Liver (tissue), 9 donors: ENCODE data around the gene CGNL1. TPM values are rescaled to one million over a fixed set of nuclear protein-coding genes. Genes with fewer than 3 reads are reported as not detected.

Experiments
- DNase-seq: peaks from one replicate; pipeline ENCODE4 v3.0.0-alpha.2; 2017; ENCODE audit warnings: low spot score
- H3K27ac ChIP-seq, 2 donors: one replicate each; pipeline ENCODE4 v1.7.0; 2013; ENCODE audit warnings: inconsistent platforms in 2 of 2, low read length in 2 of 2, control low read depth in 1 of 2, low read depth in 1 of 2, mild to moderate bottlenecking in 1 of 2
- H3K27me3 ChIP-seq, 4 donors: one replicate each; pipeline versions ENCODE4 v1.6.1 to v1.7.0; 2013; ENCODE audit warnings: low read length in 3 of 4, inconsistent platforms in 1 of 4, mild to moderate bottlenecking in 1 of 4, moderate library complexity in 1 of 4; ENCODE audit not compliant: control insufficient read depth in 4 of 4, insufficient read depth in 4 of 4
- H3K36me3 ChIP-seq, 4 donors: one replicate each; pipeline versions ENCODE4 v1.6.1 to v1.7.0; 2013; ENCODE audit warnings: low read length in 3 of 4, mild to moderate bottlenecking in 3 of 4, low read depth in 1 of 4, moderate library complexity in 1 of 4; ENCODE audit not compliant: control insufficient read depth in 4 of 4, insufficient read depth in 3 of 4
- H3K4me1 ChIP-seq, 4 donors: one replicate each; pipeline versions ENCODE4 v1.6.1 to v1.7.0; 2013; ENCODE audit warnings: low read length in 3 of 4, mild to moderate bottlenecking in 3 of 4, moderate library complexity in 1 of 4; ENCODE audit not compliant: control insufficient read depth in 4 of 4, insufficient read depth in 4 of 4
- H3K4me3 ChIP-seq, 3 donors: one replicate each; pipeline versions ENCODE4 v1.6.1 to v1.7.0; 2013; ENCODE audit warnings: low read length in 3 of 3, control low read depth in 1 of 3, low read depth in 1 of 3, mild to moderate bottlenecking in 1 of 3
- H3K9ac ChIP-seq, 2 donors: one replicate each; pipeline ENCODE4 v1.7.0; 2013; ENCODE audit warnings: low read length in 2 of 2, mild to moderate bottlenecking in 2 of 2, moderate library complexity in 2 of 2, control low read depth in 1 of 2, low read depth in 1 of 2
- H3K9me3 ChIP-seq, 4 donors: one replicate each; pipeline versions ENCODE4 v1.6.1 to v1.7.0; 2013; ENCODE audit warnings: low read length in 3 of 4; ENCODE audit not compliant: control insufficient read depth in 4 of 4
- ATF3 ChIP-seq: IDR thresholded peaks from 2 replicates; pipeline ENCODE4 v1.6.1; 2016; ENCODE audit warnings: antibody characterized with exemption
- CTCF ChIP-seq: fragments of 150-350 bp; IDR thresholded peaks from 2 replicates; pipeline ENCODE4 v1.5.1; 2017; ENCODE audit warnings: improper control_type of control experiment, low read depth, low read length; ENCODE audit not compliant: missing input control
- EGR1 ChIP-seq, 2 donors: IDR thresholded peaks; 2 replicates each; pipeline ENCODE4 v1.6.1; 2016 to 2018; ENCODE audit warnings: antibody characterized with exemption in 2 of 2, low read depth in 2 of 2
- FOXA1 ChIP-seq: IDR thresholded peaks from 2 replicates; pipeline ENCODE4 v1.6.1; 2016; ENCODE audit warnings: antibody characterized with exemption
- FOXA2 ChIP-seq: IDR thresholded peaks from 2 replicates; pipeline ENCODE4 v1.6.1; 2016; ENCODE audit warnings: antibody characterized with exemption
- GABPA ChIP-seq, 2 donors: IDR thresholded peaks in 1 of 2; conservative IDR thresholded peaks in 1 of 2; 2 replicates each; pipeline ENCODE4 v1.6.1; 2016; ENCODE audit warnings: antibody characterized with exemption in 2 of 2, mild to moderate bottlenecking in 1 of 2, moderate library complexity in 1 of 2
- HNF4A ChIP-seq, 2 donors: conservative IDR thresholded peaks; 2 replicates each; pipeline ENCODE4 v1.6.1; 2016; ENCODE audit warnings: antibody characterized with exemption in 2 of 2, mild to moderate bottlenecking in 2 of 2
- HNF4G ChIP-seq: IDR thresholded peaks from 2 replicates; pipeline ENCODE4 v1.6.1; 2016; ENCODE audit warnings: antibody characterized with exemption
- JUND ChIP-seq, 2 donors: IDR thresholded peaks; 2 replicates each; pipeline ENCODE4 v1.6.1; 2016; ENCODE audit warnings: antibody characterized with exemption in 2 of 2
- MAX ChIP-seq: IDR thresholded peaks from 2 replicates; pipeline ENCODE4 v1.6.1; 2016; ENCODE audit warnings: antibody characterized with exemption
- NR2F2 ChIP-seq: IDR thresholded peaks from 2 replicates; pipeline ENCODE4 v1.6.1; 2016; ENCODE audit warnings: antibody characterized with exemption
- RAD21 ChIP-seq, 2 donors: IDR thresholded peaks; 2 replicates each; pipeline ENCODE4 v1.6.1; 2016; ENCODE audit warnings: antibody characterized with exemption in 2 of 2, mild to moderate bottlenecking in 2 of 2
- REST ChIP-seq: IDR thresholded peaks from 2 replicates; pipeline ENCODE4 v1.6.1; 2016; ENCODE audit warnings: antibody characterized with exemption, mild to moderate bottlenecking
- RXRA ChIP-seq, 2 donors: IDR thresholded peaks; 2 replicates each; pipeline ENCODE4 v1.6.1; 2017 to 2018; ENCODE audit warnings: antibody characterized with exemption in 2 of 2, mild to moderate bottlenecking in 1 of 2
- SP1 ChIP-seq: IDR thresholded peaks from 2 replicates; pipeline ENCODE4 v1.6.1; 2018; ENCODE audit warnings: antibody characterized with exemption, mild to moderate bottlenecking
- TAF1 ChIP-seq: conservative IDR thresholded peaks from 2 replicates; pipeline ENCODE4 v1.6.1; 2016; ENCODE audit warnings: antibody characterized with exemption, mild to moderate bottlenecking
- YY1 ChIP-seq: IDR thresholded peaks from 2 replicates; pipeline ENCODE4 v1.6.1; 2016; ENCODE audit warnings: antibody characterized with exemption, mild to moderate bottlenecking
- ZBTB33 ChIP-seq: IDR thresholded peaks from 2 replicates; pipeline ENCODE4 v1.6.1; 2016; ENCODE audit warnings: antibody characterized with exemption
- WGBS: extraction: QIAGEN DNeasy Blood & Tissue Kit; methylation state at CpG from one replicate; pipeline ENCODE4 v1.1.7; 2013; 5-methylcytosine and 5-hydroxymethylcytosine counted together
- polyA plus RNA-seq, 2 donors: library from polyadenylated mRNA; stranded (reverse) in 1 of 2; unstranded in 1 of 2; fragments of 200-250 nt in 1 of 2; fragments of >200 nt in 1 of 2; fragmentation: Nextera tagmentation in 1 of 2; extraction: Ambion mirVana in 1 of 2; gene quantifications; one replicate each; pipeline versions ENCODE4 v1.2.1 to v1.2.3, GENCODE V29; 2013 to 2015
- total RNA-seq, 2 donors: library from RNA; depleted of rRNA; stranded (reverse); fragments of >200 nt; gene quantifications; one replicate each; pipeline ENCODE4 v1.2.3, GENCODE V29; 2014
- donor health status: healthy.
- donor health status: healthy.
- donor health status: healthy.
- donor health status: healthy.
- donor health status: healthy.

CGNL1 gene
- total and polyA plus RNA-seq, 4 donors = 12.0 to 31.9 (median 16.1) TPM

GRCh38 chr15:57549935-57550334, 173.6 kb downstream of the CGNL1 start (continued):
- no peak for TF ChIP-seq CTCF
- TF ChIP-seq GABPA (IDR thresholded peaks at IDR 0.05 in 1 of 2, conservative IDR thresholded peaks at IDR 0.05 in 1 of 2) = no peak
- no peak for TF ChIP-seq YY1
- TF ChIP-seq MAX = no peak
- no peak for TF ChIP-seq HNF4G
- TF ChIP-seq SP1 = no peak
- TF ChIP-seq RXRA (IDR thresholded peaks at IDR 0.05) = no peak
- TF ChIP-seq EGR1 (IDR thresholded peaks at IDR 0.05; ENCODE audit: low read depth in 2 of 2) = no peak
- no peak for TF ChIP-seq HNF4A (conservative IDR thresholded peaks at IDR 0.05)
- TF ChIP-seq FOXA1 = no peak

- H3K4me3 ChIP-seq = no peak overlapping the region
- no peak for TF ChIP-seq FOXA1
- no peak for TF ChIP-seq REST
- no peak for TF ChIP-seq JUND (IDR thresholded peaks at IDR 0.05)
- TF ChIP-seq TAF1 = no peak
- no peak for TF ChIP-seq HNF4G
- TF ChIP-seq MAX = no peak
- no peak for TF ChIP-seq HNF4A (conservative IDR thresholded peaks at IDR 0.05)
- no peak for TF ChIP-seq ATF3
- no peak for TF ChIP-seq CTCF
- no peak for TF ChIP-seq FOXA2
- TF ChIP-seq SP1 = no peak
- no peak for TF ChIP-seq RXRA (IDR thresholded peaks at IDR 0.05)
- TF ChIP-seq EGR1 (IDR thresholded peaks at IDR 0.05; ENCODE audit: low read depth in 2 of 2) = no peak
- TF ChIP-seq RAD21 (IDR thresholded peaks at IDR 0.05) = no peak
- no peak for TF ChIP-seq NR2F2
- TF ChIP-seq YY1 = no peak
- no peak for TF ChIP-seq ZBTB33
- TF ChIP-seq GABPA (IDR thresholded peaks at IDR 0.05 in 1 of 2, conservative IDR thresholded peaks at IDR 0.05 in 1 of 2) = no peak
- peaks cover 0 to 19% (median 7%) of the 10 kb centered on the region in 4 donors for H3K4me1 ChIP-seq
- 70% methylated on average over 4 of the region's 4 CpGs for WGBS
- H3K27ac ChIP-seq = no peak overlapping the region
- peaks cover 5 to 49% (median 23%) of the 10 kb centered on the region in 4 donors for H3K36me3 ChIP-seq
- DNase-seq = no peak
- H3K9ac ChIP-seq = no peak overlapping the region
- H3K9me3 ChIP-seq = no peaks in the 10 kb centered on the region
- H3K27me3 ChIP-seq = no peaks in the 10 kb centered on the region
Measured at GRCh38 chr15:57550640-57551039, 174.3 kb downstream of the CGNL1 start.
